Stimulated activated CD4-positive, alpha-beta T cell treated with anti-CD3 and anti-CD28 coated beads, Interleukin-2, amount 100 ng/mL, for 48 hours (primary cell): ENCODE results near the gene VARS1.
A peak's percentile ranks its signal among the peaks of the same experiment; 100 is the strongest.
"Not testable (repeated sequence)": the region's sequence is repeated elsewhere in the genome, so short reads cannot be mapped to it uniquely, and the experiment has no call there.

Source experiments
- DNase-seq, 2 donors: peaks; one replicate each; pipeline ENCODE4 v3.0.0-alpha.2; 2020

VARS1 gene

DNA sequence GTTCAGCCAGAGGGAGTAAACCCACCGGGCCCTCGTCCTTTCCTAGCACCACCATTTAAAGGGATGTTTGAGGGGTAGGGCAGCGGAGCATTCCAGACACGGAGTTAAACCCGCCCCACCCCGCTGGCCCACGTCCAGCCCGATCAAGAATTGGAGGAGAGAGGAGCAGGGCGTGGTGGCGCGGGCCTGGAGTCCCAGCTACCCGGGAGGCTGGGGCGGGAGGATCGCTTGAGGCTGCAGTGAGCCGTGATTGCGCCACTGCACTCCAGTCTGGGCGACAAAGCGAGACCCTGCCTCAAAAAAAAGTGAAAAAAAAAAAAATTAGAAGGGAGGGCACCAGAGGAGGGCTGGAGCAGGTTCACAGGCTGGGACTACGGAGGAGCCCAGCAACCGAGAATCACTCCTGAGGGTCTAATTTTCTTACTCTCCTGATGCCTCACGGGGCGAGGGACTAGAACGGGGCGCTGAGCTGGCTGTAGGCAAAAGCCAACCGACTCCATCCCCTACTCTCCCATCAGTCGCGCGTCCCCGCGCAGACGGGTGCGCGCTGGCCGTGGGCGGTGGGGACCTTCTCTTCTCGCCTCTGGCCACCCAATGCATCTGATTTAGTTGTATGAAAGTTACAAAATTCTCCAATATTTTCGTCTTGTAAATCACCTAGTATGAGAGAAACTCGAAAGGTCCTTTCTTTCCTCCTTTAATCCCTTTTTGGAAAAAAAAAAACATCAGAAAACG is 25.9 kb upstream of the VARS1 start:
- peak; percentile 73 to 76 for DNase-seq

DNA sequence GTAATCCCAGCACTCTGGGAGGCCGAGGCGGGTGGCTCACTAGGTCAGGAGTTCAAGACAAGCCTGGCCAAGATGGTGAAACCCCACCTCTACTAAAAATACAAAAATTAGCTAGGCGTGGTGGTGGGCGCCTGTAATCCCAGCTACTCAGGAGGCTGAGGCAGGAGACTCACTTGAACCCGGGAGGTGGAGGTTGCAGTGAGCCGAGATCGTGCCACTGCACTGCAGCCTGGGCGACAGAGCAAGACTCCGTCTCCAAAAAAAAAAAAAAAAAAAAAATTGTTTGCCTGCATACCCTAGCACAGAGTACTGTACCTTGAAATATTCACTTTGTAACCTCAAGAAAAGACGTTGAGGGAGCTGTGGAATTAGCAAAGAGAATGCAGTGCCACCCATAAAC is 24.8 kb upstream of the VARS1 start:
- not testable (repeated sequence) for DNase-seq

DNA sequence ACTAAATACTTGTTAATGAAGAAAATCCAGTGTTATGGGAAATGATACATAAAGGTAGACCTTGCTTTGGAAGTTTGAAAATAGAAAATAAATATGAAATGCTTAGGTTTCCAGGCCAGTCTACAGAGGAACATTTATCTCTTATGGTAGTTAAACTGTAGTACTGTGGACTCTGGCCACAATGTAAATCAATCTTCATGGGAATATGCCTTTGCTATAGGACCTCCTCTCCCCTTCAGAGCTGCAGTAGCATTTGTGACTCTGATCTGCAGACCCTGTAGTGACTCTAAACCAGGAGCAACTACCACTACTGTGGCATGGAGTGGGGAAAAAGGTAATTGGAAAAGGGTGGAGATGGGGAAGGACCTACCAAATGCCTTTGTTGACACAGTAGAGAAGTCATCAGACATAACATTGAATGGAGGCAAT is 24.3 kb upstream of the VARS1 start:
- no peak for DNase-seq

DNA sequence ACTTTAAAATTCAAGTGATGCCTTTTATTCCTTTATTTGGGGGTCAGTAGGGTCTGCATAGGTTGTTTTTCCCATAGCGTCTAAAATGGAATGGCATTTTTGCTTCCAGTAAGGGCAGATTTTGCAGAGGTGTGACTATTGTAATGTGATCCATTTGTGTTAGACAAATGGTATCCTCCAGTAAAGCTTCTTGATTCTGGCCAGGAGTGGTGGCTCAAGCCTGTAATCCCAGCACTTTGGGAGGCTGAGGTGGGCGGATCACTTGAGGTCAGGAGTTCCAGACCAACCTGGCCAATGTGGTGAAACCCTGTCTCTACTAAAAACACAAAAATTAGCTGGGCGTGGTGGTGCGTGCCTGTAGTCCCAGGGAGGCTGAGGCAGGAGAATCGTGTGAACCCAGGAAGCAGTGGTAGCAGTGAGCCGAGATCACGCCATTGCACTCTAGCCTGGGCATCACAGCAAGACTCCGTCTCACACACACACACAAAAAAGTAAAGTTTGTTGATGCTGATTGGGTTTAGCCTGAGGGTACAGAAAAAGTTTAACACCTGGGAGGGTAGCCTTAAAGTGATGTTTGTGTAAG is 22.5 kb upstream of the VARS1 start:
- DNase-seq, result not testable (repeated sequence)

DNA sequence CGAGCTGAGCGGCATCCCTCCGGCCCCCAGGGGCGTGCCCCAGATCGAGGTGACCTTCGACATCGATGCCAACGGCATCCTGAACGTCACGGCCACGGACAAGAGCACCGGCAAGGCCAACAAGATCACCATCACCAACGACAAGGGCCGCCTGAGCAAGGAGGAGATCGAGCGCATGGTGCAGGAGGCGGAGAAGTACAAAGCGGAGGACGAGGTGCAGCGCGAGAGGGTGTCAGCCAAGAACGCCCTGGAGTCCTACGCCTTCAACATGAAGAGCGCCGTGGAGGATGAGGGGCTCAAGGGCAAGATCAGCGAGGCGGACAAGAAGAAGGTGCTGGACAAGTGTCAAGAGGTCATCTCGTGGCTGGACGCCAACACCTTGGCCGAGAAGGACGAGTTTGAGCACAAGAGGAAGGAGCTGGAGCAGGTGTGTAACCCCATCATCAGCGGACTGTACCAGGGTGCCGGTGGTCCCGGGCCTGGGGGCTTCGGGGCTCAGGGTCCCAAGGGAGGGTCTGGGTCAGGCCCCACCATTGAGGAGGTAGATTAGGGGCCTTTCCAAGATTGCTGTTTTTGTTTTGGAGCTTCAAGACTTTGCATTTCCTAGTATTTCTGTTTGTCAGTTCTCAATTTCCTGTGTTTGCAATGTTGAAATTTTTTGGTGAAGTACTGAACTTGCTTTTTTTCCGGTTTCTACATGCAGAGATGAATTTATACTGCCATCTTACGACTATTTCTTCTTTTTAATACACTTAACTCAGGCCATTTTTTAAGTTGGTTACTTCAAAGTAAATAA is 21.8 kb upstream of the VARS1 start:
- DNase-seq, result not testable (repeated sequence)

DNA sequence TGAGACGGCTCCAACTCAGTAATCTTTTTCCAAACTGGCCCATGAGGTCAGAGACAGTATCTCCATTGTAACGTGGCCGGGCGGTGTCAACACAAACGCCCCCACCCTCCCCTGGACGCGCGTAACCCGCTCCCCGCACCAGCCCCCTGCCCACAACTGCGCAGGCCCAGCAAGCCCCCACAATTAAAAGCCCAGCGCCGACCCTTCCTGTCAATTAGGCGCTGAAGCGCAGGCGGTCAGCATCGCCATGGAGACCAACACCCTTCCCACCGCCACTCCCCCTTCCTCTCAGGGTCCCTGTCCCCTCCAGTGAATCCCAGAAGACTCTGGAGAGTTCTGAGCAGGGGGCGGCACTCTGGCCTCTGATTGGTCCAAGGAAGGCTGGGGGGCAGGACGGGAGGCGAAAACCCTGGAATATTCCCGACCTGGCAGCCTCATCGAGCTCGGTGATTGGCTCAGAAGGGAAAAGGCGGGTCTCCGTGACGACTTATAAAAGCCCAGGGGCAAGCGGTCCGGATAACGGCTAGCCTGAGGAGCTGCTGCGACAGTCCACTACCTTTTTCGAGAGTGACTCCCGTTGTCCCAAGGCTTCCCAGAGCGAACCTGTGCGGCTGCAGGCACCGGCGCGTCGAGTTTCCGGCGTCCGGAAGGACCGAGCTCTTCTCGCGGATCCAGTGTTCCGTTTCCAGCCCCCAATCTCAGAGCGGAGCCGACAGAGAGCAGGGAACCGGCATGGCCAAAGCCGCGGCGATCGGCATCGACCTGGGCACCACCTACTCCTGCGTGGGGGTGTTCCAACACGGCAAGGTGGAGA is 19.7 kb upstream of the VARS1 start, which contains the start of the genes HSPA1A and HSPA1L:
Gene HSPA1A, plus strand, starts transcription at position 519 of the 814 bp plus-strand sequence. Its CDS starts 214 bp downstream, at position 733.
Gene HSPA1L, minus strand, starts transcription at position 259 of the 814 bp plus-strand sequence. CDS start 3,311 bp downstream, outside the sequence.
- peak; percentile 51 to 58 for DNase-seq

DNA sequence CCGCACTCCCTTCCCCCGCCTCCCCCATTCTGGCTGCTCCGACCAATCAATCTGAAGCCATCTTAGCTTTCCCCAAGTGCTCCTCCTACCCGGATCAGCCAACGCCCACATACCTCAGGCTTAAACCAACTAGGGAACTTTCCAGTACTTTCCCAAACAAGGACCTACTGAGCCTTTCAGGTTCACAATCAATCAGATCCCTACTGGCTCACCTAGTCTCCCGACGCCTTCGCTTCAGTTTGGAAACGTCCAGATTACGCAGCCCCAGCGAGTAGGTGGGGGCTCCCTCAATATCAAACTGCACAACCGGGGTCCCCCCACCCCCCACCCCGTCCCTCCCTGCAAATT is 19.1 kb upstream of the VARS1 start:
- DNase-seq, result peak; percentile 45 to 64

DNA sequence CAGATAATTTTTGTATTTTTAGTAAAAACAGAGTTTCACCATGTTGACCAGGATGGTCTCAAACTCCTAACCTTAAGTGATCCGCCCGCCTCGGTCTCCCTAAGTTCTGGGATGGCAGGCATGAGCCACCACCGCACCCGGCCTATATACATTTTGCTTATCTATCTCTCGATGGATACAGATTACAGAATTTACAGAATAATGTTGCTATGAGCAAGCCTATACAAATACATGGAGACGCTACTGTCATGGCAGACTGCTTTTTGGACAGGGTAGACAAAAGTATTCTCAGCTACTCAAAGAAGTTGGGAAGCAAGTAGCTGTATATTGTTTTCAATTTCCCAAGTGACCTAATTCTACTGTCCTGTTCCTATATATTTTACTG is 17.9 kb upstream of the VARS1 start:
- DNase-seq, result no peak

DNA sequence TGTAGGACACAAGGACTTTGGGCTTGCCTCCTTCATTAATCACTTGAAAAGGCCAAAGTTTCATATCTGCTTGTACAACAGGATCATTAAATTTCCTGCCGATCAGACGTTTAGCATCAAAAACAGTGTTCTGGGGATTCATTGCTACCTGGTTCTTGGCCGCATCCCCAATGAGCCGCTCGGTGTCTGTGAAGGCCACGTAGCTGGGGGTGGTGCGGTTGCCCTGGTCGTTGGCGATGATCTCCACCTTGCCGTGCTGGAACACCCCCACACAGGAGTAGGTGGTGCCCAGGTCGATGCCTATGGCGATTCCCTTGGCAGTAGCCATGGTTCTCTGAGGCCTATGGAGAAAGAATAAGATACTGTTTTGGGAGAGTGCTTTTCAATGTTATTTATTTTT is 16.1 kb upstream of the VARS1 start:
- no peak for DNase-seq

DNA sequence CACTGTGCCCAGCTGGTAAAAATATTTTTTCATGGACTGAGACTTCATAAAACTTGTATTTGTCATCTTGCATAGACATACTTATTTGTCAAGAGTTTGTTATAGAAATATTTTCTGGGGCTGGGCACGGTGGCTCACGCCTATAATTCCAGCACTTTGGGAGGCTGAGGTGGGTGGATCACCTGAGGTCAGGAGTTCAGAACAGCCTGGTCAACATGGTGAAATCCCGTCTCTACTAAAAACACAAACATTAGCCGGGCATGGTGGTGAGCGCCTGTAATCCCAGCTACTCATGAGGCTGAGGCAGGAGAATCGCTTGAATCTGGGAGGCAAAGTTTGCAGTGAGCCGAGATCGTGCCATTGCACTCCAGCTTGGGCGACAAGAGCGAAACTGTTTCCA is 13.0 kb upstream of the VARS1 start:
- DNase-seq, result not testable (repeated sequence)

DNA sequence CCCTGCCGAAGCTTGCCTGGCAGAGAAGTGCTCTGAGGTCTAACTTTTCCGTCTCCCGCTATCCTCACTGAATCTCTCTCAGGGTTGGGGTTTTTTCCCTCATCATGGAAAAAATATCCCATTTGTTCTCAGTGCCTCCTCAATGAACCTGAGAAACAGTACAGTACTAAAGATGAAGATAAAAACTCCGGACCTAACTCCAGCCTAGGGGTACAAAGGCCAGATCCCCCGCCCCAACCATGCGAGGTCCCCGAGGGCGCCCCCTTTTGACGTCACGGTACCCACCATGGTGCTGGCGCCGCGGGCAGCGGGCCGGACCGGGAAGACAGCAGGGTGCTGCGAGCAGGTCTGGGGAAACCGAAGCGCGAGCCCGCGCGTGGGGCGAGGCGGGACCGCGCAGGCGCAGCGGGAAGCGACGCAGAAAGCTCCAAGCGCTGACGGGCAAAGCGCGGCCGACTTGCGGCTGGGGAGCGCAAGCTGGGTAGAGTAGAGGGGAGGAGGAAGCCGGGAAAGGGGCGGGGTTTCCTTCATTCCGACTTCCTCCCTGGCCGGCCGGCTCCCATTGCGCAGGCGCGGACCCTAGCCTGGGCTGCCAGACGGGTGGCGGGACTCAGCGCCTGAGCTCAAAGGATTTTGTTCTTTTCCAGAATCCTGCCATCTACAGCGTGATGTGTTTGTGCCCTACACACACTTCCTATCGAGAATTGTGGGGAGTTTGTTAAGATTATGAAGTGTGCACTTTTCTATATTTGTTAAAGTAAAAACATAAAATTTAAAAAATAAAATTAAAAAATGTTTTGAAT is 11.1 kb upstream of the VARS1 start, which contains the start of gene LSM2:
Gene LSM2, minus strand, starts transcription at position 497 of the 803 bp plus-strand sequence. Its CDS starts 209 bp downstream, at position 288.
- peak; percentile 96 to 98 for DNase-seq

DNA sequence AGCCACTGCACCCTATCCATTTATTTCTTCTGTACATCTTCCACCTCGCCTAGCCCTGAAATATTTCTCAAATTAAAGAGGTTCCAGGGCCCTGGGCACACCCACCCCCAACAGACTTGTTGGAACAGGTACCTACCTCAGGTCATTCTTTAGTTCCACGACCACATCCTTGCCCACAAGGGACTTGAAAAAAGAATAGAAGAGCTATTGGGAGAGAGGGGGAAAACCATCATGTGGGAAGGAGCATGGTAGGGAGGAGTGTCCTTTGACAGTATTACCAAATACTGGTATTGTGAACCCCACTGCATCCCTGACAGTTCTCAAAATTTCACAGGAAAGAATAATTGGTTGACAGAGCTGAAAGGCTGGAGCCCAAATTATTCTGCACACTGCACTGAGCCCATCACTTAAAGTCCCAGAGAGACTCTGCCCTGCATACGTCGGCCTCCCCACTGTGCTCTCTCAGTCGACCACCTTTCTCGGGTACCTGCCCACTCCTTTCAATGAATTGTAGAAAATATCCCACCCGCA is 10.5 kb upstream of the VARS1 start:
- DNase-seq, result no peak

DNA sequence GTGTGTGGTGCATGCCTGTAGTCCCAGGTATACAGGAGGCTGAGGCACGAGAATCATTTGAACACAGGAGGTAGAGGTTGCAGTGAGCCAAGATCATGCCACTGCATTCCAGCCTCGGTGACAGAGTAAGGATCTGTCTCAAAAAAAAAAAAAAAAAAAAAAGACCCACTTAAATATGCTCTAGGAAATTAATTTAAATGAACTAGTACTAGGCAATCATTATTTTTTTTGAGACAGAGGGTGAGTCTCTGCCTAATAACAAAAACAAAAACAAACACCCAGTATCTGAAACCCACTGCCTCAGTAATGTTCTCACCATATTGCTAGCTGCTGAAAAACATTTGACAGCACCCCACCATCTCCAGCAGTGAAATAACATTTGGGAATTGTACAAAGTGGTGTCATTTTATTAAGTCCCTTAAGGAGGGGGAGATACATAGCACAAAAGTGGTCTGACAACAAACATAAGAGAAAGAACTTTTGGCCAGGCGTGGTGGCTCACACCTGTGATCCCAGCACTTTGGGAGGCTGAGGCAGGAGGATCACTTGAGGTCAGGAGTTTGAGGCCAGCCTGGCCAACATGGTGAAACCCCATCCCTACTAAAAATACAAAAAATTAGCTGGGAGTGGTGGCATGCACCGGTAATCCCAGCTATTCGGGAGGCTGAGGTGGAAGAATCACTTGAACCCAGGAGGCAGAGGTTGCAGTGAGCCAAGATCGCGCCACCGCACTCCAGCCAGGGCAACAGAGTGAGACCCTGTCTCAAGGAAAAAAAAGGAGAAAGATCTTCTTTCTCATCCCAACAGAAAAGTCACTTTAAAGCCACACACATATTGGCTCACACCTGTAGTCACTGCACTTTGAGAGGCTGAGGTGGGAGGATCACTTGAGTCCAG is 5.7 kb upstream of the VARS1 start:
- not testable (repeated sequence) for DNase-seq

DNA sequence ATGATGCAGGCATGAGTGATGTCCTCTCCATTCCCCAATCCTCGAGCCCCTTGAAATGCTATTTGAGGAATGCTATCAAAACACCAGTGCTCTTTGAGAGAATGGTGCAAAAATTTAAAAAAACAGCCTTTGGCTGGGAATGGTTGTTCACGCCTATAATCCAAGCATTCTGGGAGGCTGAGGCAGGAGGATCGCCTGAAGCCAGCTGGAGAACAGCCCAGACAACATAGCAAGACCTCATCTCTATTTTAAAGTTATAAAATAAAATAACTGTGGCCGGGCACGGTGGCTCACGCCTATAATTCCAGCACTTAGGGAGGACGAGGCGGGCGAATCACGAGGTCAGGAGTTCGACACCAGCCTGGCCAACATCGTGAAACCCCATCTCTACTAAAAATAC is 4.2 kb upstream of the VARS1 start:
- no peak for DNase-seq

DNA sequence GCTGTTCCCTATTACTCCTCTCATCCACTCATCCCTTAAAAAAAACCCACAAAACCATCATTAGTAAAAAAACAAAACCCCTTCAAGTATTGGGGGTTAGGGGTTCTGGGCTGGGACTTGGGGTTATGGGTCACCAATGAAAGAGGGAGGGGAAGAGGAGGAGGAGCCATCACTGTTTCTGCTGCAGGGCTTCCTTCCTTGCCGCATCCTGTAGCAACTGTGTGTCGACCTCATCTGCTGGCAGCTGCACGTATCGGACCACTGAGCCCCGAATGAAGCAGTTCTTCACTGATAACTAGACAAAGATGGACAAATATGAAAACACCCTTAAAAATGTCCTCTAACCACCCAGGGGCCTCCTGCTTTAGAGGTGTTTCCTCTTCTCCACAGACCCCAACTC is 2.0 kb upstream of the VARS1 start:
- DNase-seq, result no peak

DNA sequence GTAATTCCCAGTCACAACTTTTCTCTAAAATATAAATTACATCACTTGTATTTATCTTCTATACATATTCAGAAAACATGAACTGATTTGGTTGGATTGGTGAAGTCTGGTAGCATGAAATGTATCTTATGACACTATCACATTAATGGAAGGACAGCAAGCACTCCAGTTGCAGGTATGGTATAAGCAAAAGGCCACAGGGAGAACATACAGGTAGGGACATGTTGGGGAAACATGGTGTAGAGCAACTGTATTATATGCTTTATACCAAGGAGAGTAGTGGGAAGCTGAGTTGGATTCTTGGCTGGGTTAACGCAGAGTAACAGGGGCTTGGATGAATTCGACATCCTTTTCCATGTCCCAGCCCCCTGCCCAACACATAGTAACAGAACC is 1.4 kb upstream of the VARS1 start:
- DNase-seq, result no peak

DNA sequence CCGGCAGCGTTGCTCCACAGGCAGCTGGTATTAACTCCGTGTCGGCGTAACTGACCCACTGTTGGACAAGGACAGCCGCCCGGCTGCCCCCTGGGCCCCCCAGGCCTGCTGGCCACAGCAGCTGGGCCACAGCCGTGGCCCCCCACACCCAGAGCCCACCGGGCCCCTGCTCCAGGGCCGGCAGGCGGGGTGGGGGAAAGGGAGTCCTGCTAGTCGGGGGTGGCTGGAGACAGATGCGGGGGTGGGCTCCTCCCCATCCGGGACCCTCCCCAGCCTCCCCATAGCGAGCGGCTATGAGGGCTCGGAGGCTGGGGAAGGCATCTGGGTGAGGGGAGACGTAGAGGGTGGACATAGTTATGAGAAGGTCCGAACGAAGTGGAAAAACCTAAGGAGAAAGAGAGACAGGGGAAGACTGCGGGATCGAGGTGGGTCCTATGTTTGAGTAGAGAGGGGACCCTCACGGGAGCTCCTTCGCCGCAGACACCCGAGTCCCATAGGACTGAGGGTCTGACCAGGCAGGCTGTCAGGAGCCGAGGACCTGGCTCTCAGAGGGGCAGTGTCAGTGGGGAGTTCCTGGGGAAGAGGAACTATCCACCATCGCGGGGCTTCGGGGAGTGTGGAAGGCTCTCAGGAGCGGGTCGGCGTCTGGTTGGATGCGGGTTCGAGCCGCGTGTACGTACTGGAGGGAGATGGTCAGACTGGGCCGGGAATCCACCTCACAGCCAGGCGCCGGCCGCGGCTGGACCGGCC is 511 bp downstream of the VARS1 start:
- DNase-seq, result no peak

DNA sequence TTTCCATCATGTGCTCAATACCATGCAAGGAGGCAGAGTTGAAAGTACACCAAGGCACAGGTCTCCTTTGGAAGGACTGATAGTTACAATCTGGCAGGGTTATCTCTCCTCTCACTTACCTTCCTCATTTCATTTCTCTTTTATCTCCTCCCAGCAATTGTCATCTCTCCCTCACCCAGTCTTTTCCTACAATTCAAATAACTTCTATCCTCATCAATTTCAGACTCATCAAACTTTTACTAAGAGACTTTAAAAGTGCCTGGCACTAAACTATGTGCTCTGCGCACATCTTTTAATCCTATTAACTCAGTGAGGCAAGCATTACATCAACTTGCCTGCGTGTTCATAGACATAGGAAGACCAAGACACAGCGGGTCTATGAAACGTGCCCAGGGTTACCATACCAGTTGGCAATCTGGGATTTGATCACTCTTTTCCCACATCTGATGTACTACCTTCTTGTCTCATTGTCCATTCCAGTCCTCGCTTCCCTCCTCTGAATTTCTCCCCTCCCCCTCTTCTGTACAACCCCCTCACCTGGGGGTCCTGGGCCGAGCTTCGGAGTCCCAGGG is 1.2 kb downstream of the VARS1 start:
- no peak for DNase-seq

DNA sequence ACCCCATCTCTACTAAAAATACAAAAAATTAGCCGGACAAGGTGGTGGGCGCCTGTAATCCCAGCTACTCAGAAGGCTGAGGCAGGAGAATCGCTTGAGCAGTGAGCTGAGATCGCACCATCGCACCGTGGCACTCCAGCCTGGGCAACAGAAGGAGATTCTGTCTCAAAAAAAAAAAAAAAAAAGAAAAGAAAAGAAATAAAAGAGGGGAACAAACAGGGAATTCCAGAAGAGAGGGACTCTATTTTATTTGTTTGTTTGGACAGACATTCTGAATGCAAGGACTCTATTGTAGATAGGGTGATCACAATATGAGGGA is 1.7 kb downstream of the VARS1 start:
- not testable (repeated sequence) for DNase-seq

DNA sequence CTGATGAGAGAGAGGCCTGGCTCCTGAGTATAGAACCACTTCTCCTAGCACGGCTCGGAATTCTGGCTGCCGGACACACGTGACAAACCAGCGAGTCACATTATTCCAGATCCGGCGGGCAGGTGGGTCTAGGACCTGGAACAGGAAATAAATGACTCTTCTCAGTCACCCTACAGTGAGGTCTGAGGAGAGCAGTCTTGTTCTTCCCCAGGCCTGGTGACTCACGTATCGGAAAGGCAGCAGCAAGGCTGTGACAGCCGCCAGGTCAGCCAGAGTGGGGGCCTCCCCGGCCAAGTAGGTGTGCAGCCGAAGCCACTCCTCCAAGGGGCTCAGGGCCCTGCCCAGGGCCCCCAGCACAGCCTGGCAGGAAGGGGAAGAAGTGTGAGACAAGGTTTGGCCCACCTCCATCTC is 2.8 kb downstream of the VARS1 start:
- no peak for DNase-seq
